SK-N-SH (cell line): Measurements from ENCODE around the gene ELOVL6. TPM values are rescaled to one million over a fixed set of nuclear protein-coding genes. Genes with fewer than 3 reads are reported as not detected.
A peak's percentile ranks its signal among the peaks of the same experiment; 100 is the strongest.

ENCODE experiments used
- CTCF ChIA-PET: fragments of 300-600, 350-600 bp; formaldehyde crosslinking; extraction: SDS; loops from one replicate; lab custom pipeline; 2021; lab: Yijun Ruan, JAX
- POLR2A ChIA-PET: fragments of 350-600 bp; sonication (Branson Sonifier 250); formaldehyde crosslinking; extraction: SDS; loops from one replicate; lab custom pipeline; 2020; ENCODE audit warnings: antibody characterized with exemption, inconsistent platforms; lab: Yijun Ruan, JAX
- DNase-seq: peaks from one replicate; pipeline ENCODE4 v3.0.0; 2012
- H2AFZ ChIP-seq: fragments of 200-600 bp; sonication (generic); 2 replicates; pipeline ENCODE4 v1.8.1; 2016; ENCODE audit warnings: antibody characterized with exemption, mild to moderate bottlenecking, low read depth
- H3F3A ChIP-seq: fragments of 200-600 bp; sonication (generic); replicated peaks from 2 replicates; pipeline ENCODE3; 2016; ENCODE audit warnings: antibody characterized with exemption, mild to moderate bottlenecking; ENCODE audit not compliant: insufficient read depth
- H3K27ac ChIP-seq, 2 experiments: fragments of 200-500 bp in 1 of 2; fragments of 200-600 bp in 1 of 2; sonication (Bioruptor generic) in 1 of 2; sonication (generic), shearing (Covaris generic) in 1 of 2; 2 replicates each; pipeline versions ENCODE4 v1.5.1 to v1.6.1; 2014 to 2016; ENCODE audit warnings: low read depth in 2 of 2, inconsistent platforms in 1 of 2, low read length in 1 of 2, mild to moderate bottlenecking in 1 of 2, mixed read lengths in 1 of 2
- H3K27me3 ChIP-seq: fragments of 200-600 bp; sonication (generic), shearing (Covaris generic); 2 replicates; pipeline ENCODE4 v1.6.1; 2016; ENCODE audit warnings: mixed run types; ENCODE audit not compliant: insufficient read depth
- H3K36me3 ChIP-seq, 2 experiments: fragments of 200-500 bp in 1 of 2; fragments of 200-600 bp in 1 of 2; sonication (Bioruptor generic) in 1 of 2; sonication (generic) in 1 of 2; replicated peaks in 1 of 2; 2 replicates each; pipeline versions ENCODE3 to v1.5.1; 2014 to 2016; ENCODE audit warnings: low read length in 1 of 2, mild to moderate bottlenecking in 1 of 2; ENCODE audit not compliant: insufficient read depth in 2 of 2, control insufficient read depth in 1 of 2
- H3K4me1 ChIP-seq, 2 experiments: fragments of 200-500 bp in 1 of 2; fragments of 200-600 bp in 1 of 2; sonication (Bioruptor generic) in 1 of 2; sonication (generic), shearing (Covaris generic) in 1 of 2; 2 replicates each; pipeline versions ENCODE4 v1.5.1 to v1.6.1; 2014 to 2016; ENCODE audit warnings: low read depth in 1 of 2, low read length in 1 of 2, mixed run types in 1 of 2; ENCODE audit not compliant: insufficient read depth in 2 of 2, control insufficient read depth in 1 of 2
- H3K4me2 ChIP-seq: fragments of 200-600 bp; sonication (generic), shearing (Covaris generic); 2 replicates; pipeline ENCODE4 v1.6.1; 2017; ENCODE audit warnings: mixed run types
- H3K4me3 ChIP-seq, 2 experiments: fragments of 200-500 bp in 1 of 2; fragments of 200-600 bp in 1 of 2; sonication (Bioruptor generic) in 1 of 2; sonication (generic), shearing (Covaris generic) in 1 of 2; 2 replicates each; pipeline versions ENCODE4 v1.5.1 to v1.8.1; 2014 to 2016; ENCODE audit warnings: low read depth in 2 of 2, inconsistent platforms in 1 of 2, low read length in 1 of 2, mild to moderate bottlenecking in 1 of 2, mixed read lengths in 1 of 2, moderate library complexity in 1 of 2
- H3K79me2 ChIP-seq: fragments of 200-600 bp; sonication (generic); 2 replicates; pipeline ENCODE4 v1.8.1; 2017; ENCODE audit warnings: mild to moderate bottlenecking; ENCODE audit not compliant: insufficient read depth
- H3K9ac ChIP-seq: fragments of 200-600 bp; sonication (generic); 2 replicates; pipeline ENCODE4 v1.6.1; 2017; ENCODE audit warnings: mixed run types
- H3K9me2 ChIP-seq: fragments of 200-600 bp; sonication (generic); 2 replicates; pipeline ENCODE4 v1.6.1; 2017; ENCODE audit warnings: mixed run types
- H3K9me3 ChIP-seq: fragments of 200-600 bp; sonication (generic); 2 replicates; pipeline ENCODE4 v1.6.1; 2017; ENCODE audit warnings: mixed run types, mild to moderate bottlenecking, moderate library complexity
- H4K20me1 ChIP-seq: fragments of 200-600 bp; sonication (generic); 2 replicates; pipeline ENCODE4 v1.6.1; 2017; ENCODE audit warnings: mild to moderate bottlenecking, mixed run types; ENCODE audit not compliant: insufficient read depth
- CTCF ChIP-seq: fragments of 200-600 bp; sonication (generic); IDR thresholded peaks from 2 replicates; pipeline ENCODE4 v1.6.1; 2017; ENCODE audit warnings: antibody characterized with exemption, mild to moderate bottlenecking, moderate library complexity
- ELF1 ChIP-seq: IDR thresholded peaks from 2 replicates; pipeline ENCODE4 v1.4.0; 2012
- EP300 ChIP-seq, 2 experiments: IDR thresholded peaks; 2 replicates each; pipeline versions ENCODE4 v1.4.0 to v1.6.1; 2012; ENCODE audit warnings: borderline replicate concordance in 1 of 2, low read depth in 1 of 2, low read length in 1 of 2
- FOXJ3 ChIP-seq: sonication (generic); formaldehyde crosslinking; IDR thresholded peaks from 2 replicates; pipeline ENCODE4 v1.5.1; 2020; ENCODE audit warnings: mild to moderate bottlenecking, missing genetic modification reagents
- GABPA ChIP-seq: IDR thresholded peaks from 2 replicates; pipeline ENCODE4 v1.4.0; 2012; ENCODE audit warnings: low read depth, mild to moderate bottlenecking
- IRF3 ChIP-seq: fragments of 150-350 bp; IDR thresholded peaks from 2 replicates; pipeline ENCODE4 v1.6.1; 2016; ENCODE audit warnings: mild to moderate bottlenecking, low read depth, low read length
- MAX ChIP-seq: IDR thresholded peaks from 2 replicates; pipeline ENCODE4 v1.4.0; 2012; ENCODE audit warnings: low read depth
- NRF1 ChIP-seq: IDR thresholded peaks from 2 replicates; pipeline ENCODE4 v1.6.1; 2012; ENCODE audit warnings: low read depth, mild to moderate bottlenecking, low read length
- RAD21 ChIP-seq: IDR thresholded peaks from 2 replicates; pipeline ENCODE4 v1.6.1; 2012; ENCODE audit warnings: mild to moderate bottlenecking, low read length
- RCOR1 ChIP-seq: fragments of 150-350 bp; IDR thresholded peaks from 2 replicates; pipeline ENCODE4 v1.6.1; 2017; ENCODE audit warnings: antibody characterized with exemption, low read length
- RFX5 ChIP-seq: IDR thresholded peaks from 2 replicates; pipeline ENCODE4 v1.6.1; 2012; ENCODE audit warnings: mild to moderate bottlenecking, improper control_type of control experiment, low read length
- RXRA ChIP-seq: IDR thresholded peaks from 2 replicates; pipeline ENCODE4 v1.4.0; 2012; ENCODE audit warnings: low read depth, mild to moderate bottlenecking, borderline replicate concordance
- SMC3 ChIP-seq: IDR thresholded peaks from 2 replicates; pipeline ENCODE4 v1.6.1; 2012; ENCODE audit warnings: low read depth, low read length, improper control_type of control experiment
- TCF12 ChIP-seq: IDR thresholded peaks from 2 replicates; pipeline ENCODE4 v1.4.0; 2012
- TEAD4 ChIP-seq: IDR thresholded peaks from 2 replicates; pipeline ENCODE4 v1.4.0; 2012; ENCODE audit warnings: mild to moderate bottlenecking, borderline replicate concordance; ENCODE audit not compliant: insufficient read depth
- WGBS: methylation state at CpG from one replicate; pipeline ENCODE4 v1.1.6; 2017; ENCODE audit warnings: low lambda C conversion rate; 5-methylcytosine and 5-hydroxymethylcytosine counted together
- polyA plus RNA-seq, 3 experiments: library from polyadenylated mRNA; depleted of rRNA; stranded (reverse); fragments of >200 nt; gene quantifications; 2 replicates each; pipeline ENCODE4 v1.2.3, GENCODE V29; 2012

ELOVL6 gene
- polyA plus RNA-seq, 1 of the 3 experiments (the other 2 are of a cell fraction) = 9.0 TPM

- POLR2A ChIA-PET = no interaction called here
- Histone ChIP-seq H3K4me3 (no peak overlapping the region), H3K36me3 (no peaks in the 10 kb centered on the region)
- no peak for TF ChIP-seq ELF1
- peak; percentile 62 for TF ChIP-seq TCF12
- no peak for TF ChIP-seq EP300 (IDR thresholded peaks at IDR 0.05; ENCODE audit: borderline replicate concordance in 1 of 2, low read depth in 1 of 2, low read length in 1 of 2)
- TF ChIP-seq FOXJ3 (CRISPR knock-in tag) = no peak
- TF ChIP-seq SMC3 = peak; percentile 65
- no peak for TF ChIP-seq TEAD4
- no peak for TF ChIP-seq RXRA
- TF ChIP-seq MAX = no peak
- peak; percentile 82 for TF ChIP-seq CTCF
- TF ChIP-seq RAD21 = peak; percentile 90
- TF ChIP-seq, all 33 proteins: peak for 4
- Histone ChIP-seq H3K4me2 (no peak overlapping the region), H3K4me1 (no peaks in the 10 kb centered on the region; a peak in 1 of 4 replicates), H3K9ac (no peak overlapping the region), H3F3A (no peaks in the 10 kb centered on the region), H3K27me3 (no peaks in the 10 kb centered on the region; the same call in 1 of the 2 replicates), H3K27ac (no peak overlapping the region), H4K20me1 (no peaks in the 10 kb centered on the region), H3K79me2 (no peaks in the 10 kb centered on the region), H3K9me3 (no peaks in the 10 kb centered on the region), H2AFZ (no peak overlapping the region), H3K9me2 (no peaks in the 10 kb centered on the region)
- WGBS = 9% methylated on average over 3 of the region's 3 CpGs
- CTCF ChIA-PET = interaction anchor here (0.5 to 19.2 kb wide), 39 partner anchors 10 to 1633 kb away, joined by 3 to 591 read pairs (median 4); no protein-coding TSS in a partner anchor
- peak; percentile 55 for DNase-seq
These were observed 199.4 kb downstream of the ELOVL6 start for GRCh38 chr4:109998867-109999584.

- CTCF ChIA-PET = interaction anchor here (0.6 to 19.2 kb wide), 4 partner anchors 9 to 521 kb away, joined by 3 to 591 read pairs (median 18); no protein-coding TSS in a partner anchor
- H3F3A ChIP-seq = no peaks in the 10 kb centered on the region
These were observed 201.9 kb downstream of the ELOVL6 start for GRCh38 chr4:109996526-109996925.

More at GRCh38 chr4:109996526-109996925, 201.9 kb downstream of the ELOVL6 start:
- Histone ChIP-seq H3K9me3 (no peaks in the 10 kb centered on the region), H3K9me2 (no peaks in the 10 kb centered on the region), H3K9ac (no peak overlapping the region), H4K20me1 (no peaks in the 10 kb centered on the region), H3K27ac (no peak overlapping the region), H3K4me1 (no peaks in the 10 kb centered on the region; a peak in 1 of 4 replicates), H3K4me3 (no peak overlapping the region), H3K79me2 (no peaks in the 10 kb centered on the region), H3K27me3 (no peaks in the 10 kb centered on the region; the same call in 1 of the 2 replicates), H3K36me3 (no peaks in the 10 kb centered on the region), H3K4me2 (no peak overlapping the region), H2AFZ (no peak overlapping the region)
- TF ChIP-seq IRF3 (no peak), EP300 (IDR thresholded peaks at IDR 0.05; ENCODE audit: borderline replicate concordance in 1 of 2, low read depth in 1 of 2, low read length in 1 of 2) (no peak), TEAD4 (no peak), RXRA (no peak), RFX5 (no peak), RCOR1 (no peak), NRF1 (no peak), GABPA (no peak)
- 10% methylated on average over 3 of the region's 3 CpGs for WGBS
- no peak for DNase-seq
- POLR2A ChIA-PET = no interaction called here
